K562 (cell line): Measurements from ENCODE around the gene GATM.

Source experiments
- MAFG ChIP-seq: fragments of 450-650 bp; conservative IDR thresholded peaks from 2 replicates; pipeline ENCODE4 v1.6.1; 2016; ENCODE audit warnings: missing genetic modification characterization, missing compliant biosample characterization
- TF ChIP-seq, protein P1 (sequence below), 3 experiments: IDR thresholded peaks in 2 of 3; conservative IDR thresholded peaks in 1 of 3; 2 replicates each; pipeline ENCODE4 v1.5.1; 2011 to 2012; ENCODE audit warnings: low read length in 3 of 3, mild to moderate bottlenecking in 3 of 3, control low read depth in 2 of 3, improper control_type of control experiment in 1 of 3, inconsistent platforms in 1 of 3, low read depth in 1 of 3, mixed read lengths in 1 of 3, moderate library complexity in 1 of 3; ENCODE audit not compliant: insufficient read depth in 2 of 3

DNA sequence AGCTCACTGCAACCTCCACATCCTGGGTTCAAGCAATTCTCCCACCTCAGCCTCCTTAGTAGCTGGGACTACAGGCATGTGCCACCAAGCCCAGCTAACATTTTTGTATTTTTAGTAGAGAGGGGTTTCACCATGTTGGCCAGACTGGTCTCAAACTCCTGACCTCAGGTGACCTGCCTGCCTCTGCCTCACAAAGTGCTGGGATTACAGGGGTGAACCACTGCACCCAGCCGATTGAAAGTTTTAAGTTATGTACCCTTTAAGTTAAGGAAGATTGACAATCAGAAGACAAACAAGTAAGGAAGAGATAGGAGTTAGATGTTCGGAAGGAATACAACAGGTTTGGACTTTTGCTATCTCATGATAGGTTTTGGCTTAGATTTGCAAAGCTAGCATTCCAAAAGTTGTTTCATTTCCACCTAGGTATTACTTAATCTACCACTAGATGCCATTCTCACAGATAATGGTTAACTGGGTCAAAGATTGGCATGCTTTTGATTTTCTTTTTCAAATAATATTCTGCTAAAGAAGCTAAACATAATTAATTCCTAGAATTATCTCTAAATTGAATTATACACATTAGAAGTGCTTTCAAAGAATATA is 35.0 kb downstream of the GATM start:
- TF ChIP-seq, protein P1, sequence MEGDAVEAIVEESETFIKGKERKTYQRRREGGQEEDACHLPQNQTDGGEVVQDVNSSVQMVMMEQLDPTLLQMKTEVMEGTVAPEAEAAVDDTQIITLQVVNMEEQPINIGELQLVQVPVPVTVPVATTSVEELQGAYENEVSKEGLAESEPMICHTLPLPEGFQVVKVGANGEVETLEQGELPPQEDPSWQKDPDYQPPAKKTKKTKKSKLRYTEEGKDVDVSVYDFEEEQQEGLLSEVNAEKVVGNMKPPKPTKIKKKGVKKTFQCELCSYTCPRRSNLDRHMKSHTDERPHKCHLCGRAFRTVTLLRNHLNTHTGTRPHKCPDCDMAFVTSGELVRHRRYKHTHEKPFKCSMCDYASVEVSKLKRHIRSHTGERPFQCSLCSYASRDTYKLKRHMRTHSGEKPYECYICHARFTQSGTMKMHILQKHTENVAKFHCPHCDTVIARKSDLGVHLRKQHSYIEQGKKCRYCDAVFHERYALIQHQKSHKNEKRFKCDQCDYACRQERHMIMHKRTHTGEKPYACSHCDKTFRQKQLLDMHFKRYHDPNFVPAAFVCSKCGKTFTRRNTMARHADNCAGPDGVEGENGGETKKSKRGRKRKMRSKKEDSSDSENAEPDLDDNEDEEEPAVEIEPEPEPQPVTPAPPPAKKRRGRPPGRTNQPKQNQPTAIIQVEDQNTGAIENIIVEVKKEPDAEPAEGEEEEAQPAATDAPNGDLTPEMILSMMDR (IDR thresholded peaks at IDR 0.05 in 2 of 3, conservative IDR thresholded peaks at IDR 0.05 in 1 of 3; ENCODE audit: insufficient read depth in 2 of 3, low read depth in 1 of 3, low read length in 3 of 3) = no peak
- no peak for TF ChIP-seq MAFG (tag)
